A549 (cell line): ENCODE results near the gene PLLP. TPM values are rescaled to one million over a fixed set of nuclear protein-coding genes. Genes with fewer than 3 reads are reported as not detected.

Source experiments
- ATAC-seq, 2 experiments: fragments of 200-7000 bp in 1 of 2; fragments of >200 bp in 1 of 2; cut with Nextera tagmentation in 1 of 2; cut with Tn5 transposase in 1 of 2; 3 replicates each; pipeline versions ENCODE4 v1.8.0 to v1.9.1; 2018 to 2020; ENCODE audit warnings: mild to moderate bottlenecking in 1 of 2, moderate library complexity in 1 of 2
- CTCF ChIA-PET: fragments of 300-600 bp; sonication (Branson Sonifier 250); formaldehyde crosslinking; extraction: SDS; loops from one replicate; lab custom pipeline; 2021; ENCODE audit warnings: antibody characterized with exemption, inconsistent platforms; lab: Yijun Ruan, JAX
- POLR2A ChIA-PET: fragments of 350-600 bp; formaldehyde crosslinking; extraction: SDS; loops from one replicate; lab custom pipeline; 2021; ENCODE audit warnings: antibody characterized with exemption, inconsistent platforms; lab: Yijun Ruan, JAX
- DNase-seq, 2 experiments: peaks; one replicate each; pipeline versions ENCODE4 v3.0.0 to v3.0.0-alpha.2; 2011 to 2016; ENCODE audit warnings: low read depth in 1 of 2, low spot score in 1 of 2
- FAIRE-seq: peaks from 2 replicates; lab custom pipeline; 2011; peaks lifted over from hg19 to GRCh38; lab: Jason Lieb, UNC
- H3K27ac ChIP-seq, 2 experiments: fragments of >200 bp; sonication (Bioruptor Twin); formaldehyde crosslinking; 3 replicates each; pipeline ENCODE4 v1.5.1; 2016 to 2017
- H3K4me1 ChIP-seq: fragments of >200 bp; sonication (Bioruptor Twin); formaldehyde crosslinking; 3 replicates; pipeline ENCODE4 v1.6.1; 2016
- H3K4me2 ChIP-seq: fragments of >200 bp; sonication (Bioruptor Twin); formaldehyde crosslinking; 3 replicates; pipeline ENCODE4 v1.6.1; 2016
- H3K4me3 ChIP-seq: fragments of >200 bp; sonication (Bioruptor Twin); formaldehyde crosslinking; 3 replicates; pipeline ENCODE4 v1.5.1; 2016
- H3K9me3 ChIP-seq: fragments of >200 bp; sonication (Bioruptor Twin); formaldehyde crosslinking; 3 replicates; pipeline ENCODE4 v1.6.1; 2016
- ATOH8 ChIP-seq: fragments of 250-450 bp; sonication (Bioruptor Pico); IDR thresholded peaks from 2 replicates; pipeline ENCODE4 v1.5.0; 2020; ENCODE audit warnings: low read depth, mild to moderate bottlenecking, moderate library complexity
- CBX2 ChIP-seq: fragments of 200-600 bp; sonication (generic); IDR thresholded peaks from 2 replicates; pipeline ENCODE4 v1.6.1; 2016; ENCODE audit warnings: low read depth, mild to moderate bottlenecking, borderline replicate concordance
- CBX8 ChIP-seq: fragments of 200-600 bp; sonication (generic); IDR thresholded peaks from 2 replicates; pipeline ENCODE4 v1.6.1; 2016
- CEBPB ChIP-seq, 2 experiments: fragments of >200 bp in 1 of 2; sonication (Bioruptor Twin) in 1 of 2; formaldehyde crosslinking in 1 of 2; IDR thresholded peaks; 2 replicates each; pipeline ENCODE4 v1.6.1; 2012 to 2016
- E2F6 ChIP-seq: IDR thresholded peaks from 2 replicates; pipeline ENCODE4 v1.6.1; 2012; ENCODE audit warnings: low read depth, borderline replicate concordance
- EHF ChIP-seq: fragments of 250-450 bp; sonication (Bioruptor Pico); IDR thresholded peaks from 2 replicates; pipeline ENCODE4 v1.5.0; 2020; ENCODE audit warnings: mild to moderate bottlenecking
- EHMT2 ChIP-seq: fragments of 200-600 bp; sonication (generic); IDR thresholded peaks from 2 replicates; pipeline ENCODE4 v1.6.1; 2016; ENCODE audit warnings: antibody characterized with exemption, low read depth, mild to moderate bottlenecking, moderate library complexity
- EP300 ChIP-seq, 2 experiments: fragments of >200 bp; sonication (Bioruptor Twin); formaldehyde crosslinking; IDR thresholded peaks; 2 replicates in 1 of 2; 3 replicates in 1 of 2; pipeline ENCODE4 v1.6.1; 2016 to 2017
- HES2 ChIP-seq: fragments of >200 bp; sonication (Bioruptor Twin); formaldehyde crosslinking; IDR thresholded peaks from 2 replicates; pipeline ENCODE4 v1.6.1; 2016
- HMGXB4 ChIP-seq: fragments of 250-450 bp; sonication (Bioruptor Pico); IDR thresholded peaks from 2 replicates; pipeline ENCODE4 v1.5.0; 2021; ENCODE audit warnings: mild to moderate bottlenecking, moderate library complexity, borderline replicate concordance
- HOXA7 ChIP-seq: fragments of 250-450 bp; sonication (Bioruptor Pico); IDR thresholded peaks from 2 replicates; pipeline ENCODE4 v1.5.0; 2020; ENCODE audit warnings: mild to moderate bottlenecking, moderate library complexity
- HOXB5 ChIP-seq: fragments of 250-450 bp; sonication (Bioruptor Pico); IDR thresholded peaks from 2 replicates; pipeline ENCODE4 v1.5.0; 2020; ENCODE audit warnings: mild to moderate bottlenecking, moderate library complexity
- KDM1A ChIP-seq: fragments of 200-600 bp; sonication (generic); IDR thresholded peaks from 2 replicates; pipeline ENCODE4 v1.6.1; 2016; ENCODE audit warnings: low read depth, mild to moderate bottlenecking
- MAZ ChIP-seq: fragments of 150-350 bp; IDR thresholded peaks from 2 replicates; pipeline ENCODE4 v1.6.1; 2014; ENCODE audit warnings: antibody characterized with exemption, low read depth, low read length, borderline replicate concordance
- MYC ChIP-seq: IDR thresholded peaks from 2 replicates; pipeline ENCODE4 v1.6.1; 2012; ENCODE audit warnings: mild to moderate bottlenecking, inconsistent platforms, low read length, improper control_type of control experiment, borderline replicate concordance
- NFE2L2 ChIP-seq: fragments of 150-350 bp; conservative IDR thresholded peaks from 2 replicates; pipeline ENCODE4 v1.6.1; 2014; ENCODE audit warnings: low read length
- NPAS2 ChIP-seq: fragments of 250-450 bp; sonication (Bioruptor Pico); IDR thresholded peaks from 2 replicates; pipeline ENCODE4 v1.8.0; 2022; ENCODE audit warnings: mild to moderate bottlenecking, moderate library complexity, borderline replicate concordance
- NR3C1 ChIP-seq: fragments of >200 bp; sonication (Bioruptor Twin); formaldehyde crosslinking; IDR thresholded peaks from 3 replicates; pipeline ENCODE4 v1.6.1; 2017
- PHF8 ChIP-seq: fragments of 200-600 bp; sonication (generic); IDR thresholded peaks from 2 replicates; pipeline ENCODE4 v1.6.1; 2016; ENCODE audit warnings: low read depth, mild to moderate bottlenecking, antibody characterized with exemption, moderate library complexity, borderline replicate concordance
- POLR2A ChIP-seq: IDR thresholded peaks from 2 replicates; pipeline ENCODE4 v1.6.1; 2012; ENCODE audit warnings: mild to moderate bottlenecking, low read length
- POLR2AphosphoS2 ChIP-seq: conservative IDR thresholded peaks from 2 replicates; pipeline ENCODE4 v1.6.1; 2012; ENCODE audit warnings: low read length, improper control_type of control experiment, inconsistent platforms
- RNF2 ChIP-seq: fragments of 200-600 bp; sonication (generic); IDR thresholded peaks from 2 replicates; pipeline ENCODE4 v1.6.1; 2016; ENCODE audit warnings: low read depth, mild to moderate bottlenecking, antibody characterized with exemption, moderate library complexity, borderline replicate concordance
- SREBF2 ChIP-seq: fragments of 450-650 bp; IDR thresholded peaks from 2 replicates; pipeline ENCODE4 v1.6.1; 2014; ENCODE audit warnings: mild to moderate bottlenecking, moderate library complexity
- TFCP2L1 ChIP-seq: fragments of 250-450 bp; sonication (Bioruptor Pico); IDR thresholded peaks from 2 replicates; pipeline ENCODE4 v1.5.0; 2021; ENCODE audit warnings: mild to moderate bottlenecking
- USF2 ChIP-seq: fragments of 450-650 bp; IDR thresholded peaks from 2 replicates; pipeline ENCODE4 v1.6.1; 2014; ENCODE audit warnings: antibody characterized with exemption
- ZSCAN20 ChIP-seq: fragments of 250-450 bp; sonication (Bioruptor Pico); IDR thresholded peaks from 2 replicates; pipeline ENCODE4 v1.8.0; 2022; ENCODE audit warnings: mild to moderate bottlenecking, moderate library complexity
- WGBS: methylation state at CpG from one replicate; pipeline ENCODE4 v1.1.6; 2017; ENCODE audit errors: missing lambda C conversion rate; 5-methylcytosine and 5-hydroxymethylcytosine counted together
- polyA plus RNA-seq, 4 experiments: library from polyadenylated mRNA; depleted of rRNA in 3 of 4; stranded (reverse); fragments of >200 nt; fragmentation: RNase III in 1 of 4; extraction: RNeasy Plus Mini Kit Qiagen cat#74134 plus additional on column Dnase treatment in 1 of 4; gene quantifications; 2 replicates in 3 of 4; 3 replicates in 1 of 4; pipeline ENCODE4 v1.2.3, GENCODE V29; 2011 to 2017

PLLP gene
- polyA plus RNA-seq, 2 of the 4 experiments (the other 2 are of a cell fraction): 1.8 to 3.3 TPM

- no peak for DNase-seq
- no peak overlapping the region for H3K4me3 ChIP-seq
- no peak for ATAC-seq
- H3K9me3 ChIP-seq: no peaks in the 10 kb centered on the region
- no peak overlapping the region for H3K27ac ChIP-seq
- no peak for FAIRE-seq
- 91% methylated on average over 5 of the region's 5 CpGs for WGBS
- CTCF ChIA-PET: no interaction called here
- TF ChIP-seq CEBPB (IDR thresholded peaks at IDR 0.05): no peak
- no peak for TF ChIP-seq POLR2A
- no peak for TF ChIP-seq POLR2AphosphoS2
- TF ChIP-seq HOXB5 (CRISPR knock-in tag): no peak
- no peak for TF ChIP-seq EHMT2
- TF ChIP-seq HOXA7: no peak
- TF ChIP-seq USF2: no peak
- no peak for TF ChIP-seq HMGXB4
- no peak for TF ChIP-seq CBX8
- TF ChIP-seq HES2: no peak
- no peak for TF ChIP-seq NR3C1
- TF ChIP-seq RNF2: no peak
- TF ChIP-seq KDM1A: no peak
- TF ChIP-seq CBX2: no peak
- no peak for TF ChIP-seq ZSCAN20 (CRISPR knock-in tag)
- peaks cover 18% of the 10 kb centered on the region for H3K4me1 ChIP-seq
- no peak overlapping the region for H3K4me2 ChIP-seq
- POLR2A ChIA-PET: no interaction called here
Observed at GRCh38 chr16:57273826-57274225, 10.6 kb downstream of the PLLP start.

GRCh38 chr16:57273359-57273758, 11.1 kb downstream of the PLLP start:
- Histone ChIP-seq H3K4me2 (no peak overlapping the region), H3K27ac (no peak overlapping the region), H3K4me1 (peaks cover 18% of the 10 kb centered on the region), H3K9me3 (no peaks in the 10 kb centered on the region), H3K4me3 (no peak overlapping the region)
- TF ChIP-seq NPAS2 (CRISPR knock-in tag) (no peak), MYC (no peak), EHF (CRISPR knock-in tag) (no peak), EP300 (IDR thresholded peaks at IDR 0.05) (no peak), HMGXB4 (no peak), MAZ (no peak), HES2 (no peak), EHMT2 (no peak), TFCP2L1 (CRISPR knock-in tag) (no peak), PHF8 (no peak), SREBF2 (no peak), E2F6 (no peak), NFE2L2 (no peak), ATOH8 (CRISPR knock-in tag) (no peak), USF2 (no peak)
- WGBS: 75% methylated on average over 1 of the region's 1 CpG
- ATAC-seq: no peak
- ChIA-PET POLR2A (no interaction called here), CTCF (no interaction called here)
- no peak for FAIRE-seq
- no peak for DNase-seq
